NT2/D1 (cell line): Measurements from ENCODE around the gene AGBL4.

Source experiments
- SUZ12 ChIP-seq: IDR thresholded peaks from 2 replicates; pipeline ENCODE4 v1.6.1; 2011; ENCODE audit not compliant: insufficient read length, insufficient read depth; ENCODE audit errors: extremely low read depth
- YY1 ChIP-seq: IDR thresholded peaks from 2 replicates; pipeline ENCODE4 v1.6.1; 2011; ENCODE audit not compliant: insufficient read length, insufficient read depth
- ZNF274 ChIP-seq: IDR thresholded peaks from 2 replicates; pipeline ENCODE4 v1.6.1; 2011; ENCODE audit warnings: mild to moderate bottlenecking, low read depth, low read length

DNA sequence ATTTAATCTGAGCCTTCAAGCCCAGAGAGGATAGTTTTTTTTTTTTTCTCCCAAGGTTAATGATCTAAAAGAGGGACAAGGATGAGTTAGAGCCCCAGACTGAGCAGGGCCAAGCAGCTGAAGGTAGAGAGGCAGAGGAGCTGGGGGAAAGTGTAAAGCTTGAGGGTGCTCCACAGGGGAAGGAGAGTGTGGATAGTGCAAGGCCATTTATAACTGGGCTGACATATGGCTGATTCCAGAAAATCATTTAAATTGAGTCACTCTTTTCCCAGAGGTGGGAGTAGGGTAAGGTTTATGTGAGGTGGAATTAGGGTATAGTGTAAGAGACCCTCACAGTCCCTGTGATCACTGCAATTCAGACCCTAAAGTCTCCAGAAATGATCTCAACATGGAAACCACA, 1302.8 kb downstream of the AGBL4 start:
- TF ChIP-seq YY1, result no peak
- TF ChIP-seq ZNF274, result no peak
- no peak for TF ChIP-seq SUZ12
